ENCODE results near the gene BSG. TPM values are rescaled to one million over a fixed set of nuclear protein-coding genes. Genes with fewer than 3 reads are reported as not detected.
"Not testable (repeated sequence)": the region's sequence is repeated elsewhere in the genome, so short reads cannot be mapped to it uniquely, and the experiment has no call there.

BSG gene
- total and polyA plus RNA-seq, 2 of the 4 experiments (the other 2 are of a cell fraction), result 130 to 698 TPM

- H3K9me3 ChIP-seq (ENCODE audit: control insufficient read depth, insufficient read depth, low read length); in situ Hi-C loops (cut with MboI; ENCODE audit: low sequenced_read_pairs); H4K5ac ChIP-seq (ENCODE audit: low read depth, low read length); ATAC-seq (ENCODE audit: low read depth); H3K27me3 ChIP-seq (ENCODE audit: control insufficient read depth, insufficient read depth, low read length); H4K8ac ChIP-seq (ENCODE audit: low read depth in 2 of 2, low read length in 2 of 2); H3K27ac ChIP-seq (ENCODE audit: insufficient read depth, low read length); H2AK9ac ChIP-seq (replicated peaks; ENCODE audit: low read depth, low read length, poor library complexity); H3K4me1 ChIP-seq (ENCODE audit: control insufficient read depth, insufficient read depth, low read length); H3K4me3 ChIP-seq (ENCODE audit: insufficient read depth, low read depth, low read length); H3K36me3 ChIP-seq (ENCODE audit: control insufficient read depth, insufficient read depth, low read length); H3K56ac ChIP-seq (ENCODE audit: extremely low read depth, insufficient read depth, low read length); intact Hi-C loops (cut with micrococcal nuclease); H3K18ac ChIP-seq (ENCODE audit: low read depth, low read length); H4K91ac ChIP-seq (ENCODE audit: insufficient read depth, low read depth, low read length); H2BK15ac ChIP-seq (ENCODE audit: low read depth, low read length); H2BK20ac ChIP-seq (ENCODE audit: low read depth, low read length); H3K9me1 ChIP-seq (ENCODE audit: insufficient read depth, low read length); H3K9ac ChIP-seq (ENCODE audit: low read depth, low read length); H3K4me2 ChIP-seq (ENCODE audit: low read depth, low read length); BruUV-seq (replicated peaks); DNase-seq; H3K14ac ChIP-seq (replicated peaks; ENCODE audit: low read depth, low read length); H3K79me1 ChIP-seq (ENCODE audit: low read depth in 1 of 2, low read length in 2 of 2); H2BK120ac ChIP-seq (ENCODE audit: low read depth, low read length); H4K20me1 ChIP-seq (ENCODE audit: insufficient read depth, low read length); H2AK5ac ChIP-seq (ENCODE audit: low read depth, low read length); H3K4ac ChIP-seq (ENCODE audit: low read depth, low read length); CTCF ChIA-PET; dilution Hi-C loops (cut with HindIII; ENCODE audit: low sequenced_read_pairs, unreplicated experiment); H3K23ac ChIP-seq (ENCODE audit: low read depth, low read length); H2BK5ac ChIP-seq (ENCODE audit: low read depth, low read length, poor library complexity, severe bottlenecking); H2AFZ ChIP-seq (replicated peaks; ENCODE audit: low read length, poor library complexity); POLR2A ChIA-PET (ENCODE audit: unreplicated experiment): not testable (repeated sequence)
- WGBS, 2 experiments (ENCODE audit: extremely low coverage in 2 of 2, insufficient read length in 1 of 2), result 74% methylated on average over 5 of the region's 34 CpGs; no CpG with 5 or more reads in 1 of the 2 experiments
Measured at GRCh38 chr19:605061-605971, 32.9 kb downstream of the BSG start.
